ENCODE measurements around the gene RSRC1. TPM values are rescaled to one million over a fixed set of nuclear protein-coding genes. Genes with fewer than 3 reads are reported as not detected.

RSRC1 gene
- total and polyA plus RNA-seq, 3 experiments from 2014 or later, result 32.9 to 43.3 (median 35.4) TPM

DNA sequence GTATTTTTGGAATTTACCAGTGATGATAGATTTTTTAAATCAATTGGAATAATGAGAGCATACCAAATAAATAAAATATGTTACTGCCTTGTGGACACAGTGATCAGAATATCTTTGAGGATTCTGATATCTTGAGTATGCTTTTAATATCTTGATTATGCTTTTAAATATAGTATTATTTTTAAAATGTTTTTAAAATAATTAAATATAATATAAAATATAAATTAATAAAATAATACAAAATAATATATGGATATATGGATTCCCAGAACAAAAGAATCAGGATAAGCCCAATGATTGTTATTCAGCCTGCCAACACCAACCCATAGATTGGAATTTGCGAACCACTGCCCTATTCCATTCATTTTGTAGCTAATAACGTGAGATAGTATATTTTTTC lies 369.2 kb downstream of the RSRC1 start:
- no peaks in the 10 kb centered on the region for H3K36me3 ChIP-seq (ENCODE audit: insufficient read depth, low read length)
- Mint-ChIP-seq H3K27me3 (no peaks in the 10 kb centered on the region), H3K9me3 (no peaks in the 10 kb centered on the region), H3K4me3 (no peak overlapping the region), H3K27ac (no peak overlapping the region), H3K4me1 (no peaks in the 10 kb centered on the region), H3K36me3 (peaks cover 0 to 4% (median 3%) of the 10 kb centered on the region in 3 donors)
- H3K9me3 ChIP-seq (ENCODE audit: low read length), result no peaks in the 10 kb centered on the region
- H3K27me3 ChIP-seq (ENCODE audit: insufficient read depth, low read length, poor library complexity, severe bottlenecking), result no peaks in the 10 kb centered on the region
- no peak for DNase-seq
- CTCF ChIA-PET, result no interaction called here
- H3K4me3 ChIP-seq (ENCODE audit: low read length), result no peak overlapping the region
- no peaks in the 10 kb centered on the region for H3K4me1 ChIP-seq (ENCODE audit: insufficient read depth, low read length)
- POLR2A ChIA-PET, result no interaction called here
- no peak overlapping the region for H3K27ac ChIP-seq (ENCODE audit: low read depth, low read length)

DNA sequence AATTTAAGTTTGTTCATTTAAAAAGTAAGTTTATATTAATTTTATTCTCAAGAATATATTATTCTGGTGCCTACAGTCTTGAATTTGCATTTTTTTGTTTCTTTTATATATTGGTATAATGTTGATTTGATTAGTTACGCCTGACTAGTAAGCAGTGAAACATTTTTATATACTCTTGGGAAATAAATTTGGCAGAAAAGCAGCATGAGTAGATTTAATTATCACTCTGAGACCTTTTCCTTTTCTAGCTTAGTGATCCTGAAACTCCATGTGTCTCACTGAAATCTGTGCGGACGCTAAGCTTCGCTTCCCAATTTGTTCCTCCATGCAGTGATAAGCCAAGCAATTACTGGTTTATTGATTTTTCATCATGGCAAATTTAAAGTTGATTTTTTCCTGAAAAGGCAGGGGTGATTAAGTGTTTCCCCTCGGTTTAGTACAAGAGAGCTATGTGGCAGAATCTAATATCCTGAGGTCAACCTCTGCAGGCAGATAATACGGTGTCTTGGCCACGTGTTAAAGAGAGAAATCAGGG lies 373.9 kb downstream of the RSRC1 start:
- Histone ChIP-seq H3K36me3 (ENCODE audit: insufficient read depth, low read length) (no peaks in the 10 kb centered on the region), H3K27ac (ENCODE audit: low read depth, low read length) (no peak overlapping the region), H3K4me1 (ENCODE audit: insufficient read depth, low read length) (no peaks in the 10 kb centered on the region), H3K4me3 (ENCODE audit: low read length) (no peak overlapping the region), H3K9me3 (ENCODE audit: low read length) (no peaks in the 10 kb centered on the region), H3K27me3 (ENCODE audit: insufficient read depth, low read length, poor library complexity, severe bottlenecking) (no peaks in the 10 kb centered on the region)
- POLR2A ChIA-PET, result no interaction called here
- Mint-ChIP-seq H3K4me1 (no peaks in the 10 kb centered on the region), H3K4me3 (no peak overlapping the region), H3K27me3 (no peaks in the 10 kb centered on the region), H3K27ac (no peak overlapping the region), H3K36me3 (no peaks in the 10 kb centered on the region), H3K9me3 (no peaks in the 10 kb centered on the region)
- DNase-seq, result no peak
- CTCF ChIA-PET, result no interaction called here

DNA sequence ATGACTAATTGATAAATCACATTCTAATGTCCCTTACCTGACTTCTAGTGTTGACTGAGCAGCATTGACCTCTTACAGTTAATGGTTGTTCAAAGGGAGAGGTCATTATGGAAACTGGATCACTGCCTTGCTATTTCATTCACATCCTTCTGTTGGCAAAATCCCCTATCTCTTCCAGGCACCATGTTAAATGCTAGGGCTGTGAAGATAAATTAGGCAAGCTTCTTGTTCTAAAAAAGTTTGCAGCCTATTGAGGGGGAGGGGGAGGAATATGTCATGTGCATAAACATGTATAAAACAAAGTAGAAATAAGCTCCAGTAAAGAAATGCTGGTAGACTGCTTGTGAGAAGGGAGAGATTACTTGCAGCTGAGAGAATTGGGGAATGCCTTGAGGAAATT lies 376.3 kb downstream of the RSRC1 start:
- Mint-ChIP-seq H3K4me3 (no peak overlapping the region), H3K27ac (no peak overlapping the region), H3K9me3 (no peaks in the 10 kb centered on the region), H3K27me3 (no peaks in the 10 kb centered on the region), H3K36me3 (peaks cover 0 to 4% (median 0%) of the 10 kb centered on the region in 3 donors), H3K4me1 (peaks cover 0 to 3% (median 0%) of the 10 kb centered on the region in 3 donors)
- no peak for DNase-seq
- Histone ChIP-seq H3K27ac (ENCODE audit: low read depth, low read length) (no peak overlapping the region), H3K4me1 (ENCODE audit: insufficient read depth, low read length) (no peaks in the 10 kb centered on the region), H3K36me3 (ENCODE audit: insufficient read depth, low read length) (no peaks in the 10 kb centered on the region), H3K9me3 (ENCODE audit: low read length) (no peaks in the 10 kb centered on the region), H3K27me3 (ENCODE audit: insufficient read depth, low read length, poor library complexity, severe bottlenecking) (no peaks in the 10 kb centered on the region), H3K4me3 (ENCODE audit: low read length) (no peak overlapping the region)
- CTCF ChIA-PET, result interaction anchor here (1.2 kb wide), 1 partner anchor 16 kb away, joined by 3 read pairs; no protein-coding TSS in a partner anchor
- POLR2A ChIA-PET, result no interaction called here

DNA sequence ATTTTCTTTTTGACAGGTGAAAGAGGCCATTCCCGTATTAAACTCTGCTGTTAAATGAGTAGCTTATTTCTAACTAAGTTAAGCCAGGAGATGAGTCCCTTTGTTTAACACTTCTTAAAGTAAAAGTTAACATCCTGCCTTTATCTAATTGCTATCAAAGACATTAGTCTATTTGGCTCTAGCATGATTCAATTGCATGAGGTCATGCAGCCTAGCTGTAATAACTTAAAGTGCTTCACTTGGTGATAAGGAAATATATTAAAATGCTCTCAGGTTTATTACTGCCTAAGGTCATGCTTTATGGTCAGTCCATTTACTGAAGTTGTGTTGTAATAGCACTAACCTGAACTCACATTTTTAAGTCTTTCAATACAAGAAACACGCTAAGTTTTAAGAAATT lies 378.8 kb downstream of the RSRC1 start:
- Histone ChIP-seq H3K27ac (ENCODE audit: low read depth, low read length) (no peak overlapping the region), H3K4me3 (ENCODE audit: low read length) (no peak overlapping the region), H3K27me3 (ENCODE audit: insufficient read depth, low read length, poor library complexity, severe bottlenecking) (no peaks in the 10 kb centered on the region), H3K36me3 (ENCODE audit: insufficient read depth, low read length) (no peaks in the 10 kb centered on the region), H3K9me3 (ENCODE audit: low read length) (no peaks in the 10 kb centered on the region), H3K4me1 (ENCODE audit: insufficient read depth, low read length) (no peaks in the 10 kb centered on the region)
- Mint-ChIP-seq H3K4me3 (no peak overlapping the region), H3K9me3 (no peaks in the 10 kb centered on the region), H3K36me3 (peaks cover 0 to 4% (median 0%) of the 10 kb centered on the region in 3 donors), H3K4me1 (peaks cover 0 to 3% (median 0%) of the 10 kb centered on the region in 3 donors), H3K27me3 (no peaks in the 10 kb centered on the region), H3K27ac (no peak overlapping the region)
- ChIA-PET POLR2A (no interaction called here), CTCF (no interaction called here)
- DNase-seq, result no peak

- Mint-ChIP-seq H3K36me3 (peaks cover 0 to 4% (median 0%) of the 10 kb centered on the region in 3 donors), H3K4me1 (peaks cover 0 to 3% (median 0%) of the 10 kb centered on the region in 3 donors), H3K9me3 (no peaks in the 10 kb centered on the region), H3K27ac (no peak overlapping the region), H3K4me3 (no peak overlapping the region), H3K27me3 (no peaks in the 10 kb centered on the region)
- ChIA-PET POLR2A (no interaction called here), CTCF (no interaction called here)
- Histone ChIP-seq H3K27ac (ENCODE audit: low read depth, low read length) (no peak overlapping the region), H3K4me1 (ENCODE audit: insufficient read depth, low read length) (no peaks in the 10 kb centered on the region), H3K36me3 (ENCODE audit: insufficient read depth, low read length) (no peaks in the 10 kb centered on the region), H3K27me3 (ENCODE audit: insufficient read depth, low read length, poor library complexity, severe bottlenecking) (no peaks in the 10 kb centered on the region), H3K9me3 (ENCODE audit: low read length) (no peaks in the 10 kb centered on the region), H3K4me3 (ENCODE audit: low read length) (no peak overlapping the region)
- DNase-seq, result no peak
These were observed 379.3 kb downstream of the RSRC1 start for GRCh38 chr3:158489181-158489580.

GRCh38 chr3:158491968-158492367 lies 382.1 kb downstream of the RSRC1 start:
- ChIA-PET POLR2A (no interaction called here), CTCF (no interaction called here)
- Mint-ChIP-seq H3K9me3 (peaks cover 0 to 4% (median 0%) of the 10 kb centered on the region in 5 donors), H3K4me3 (no peak overlapping the region), H3K36me3 (peaks cover 0 to 4% (median 4%) of the 10 kb centered on the region in 3 donors), H3K4me1 (peaks cover 0 to 3% (median 0%) of the 10 kb centered on the region in 3 donors), H3K27me3 (no peaks in the 10 kb centered on the region), H3K27ac (no peak overlapping the region)
- no peaks in the 10 kb centered on the region for H3K9me3 ChIP-seq (ENCODE audit: low read length)
- no peaks in the 10 kb centered on the region for H3K36me3 ChIP-seq (ENCODE audit: insufficient read depth, low read length)
- no peaks in the 10 kb centered on the region for H3K4me1 ChIP-seq (ENCODE audit: insufficient read depth, low read length)
- H3K4me3 ChIP-seq (ENCODE audit: low read length), result no peak overlapping the region
- H3K27me3 ChIP-seq (ENCODE audit: insufficient read depth, low read length, poor library complexity, severe bottlenecking), result no peaks in the 10 kb centered on the region
- H3K27ac ChIP-seq (ENCODE audit: low read depth, low read length), result no peak overlapping the region
- DNase-seq, result no peak

DNA sequence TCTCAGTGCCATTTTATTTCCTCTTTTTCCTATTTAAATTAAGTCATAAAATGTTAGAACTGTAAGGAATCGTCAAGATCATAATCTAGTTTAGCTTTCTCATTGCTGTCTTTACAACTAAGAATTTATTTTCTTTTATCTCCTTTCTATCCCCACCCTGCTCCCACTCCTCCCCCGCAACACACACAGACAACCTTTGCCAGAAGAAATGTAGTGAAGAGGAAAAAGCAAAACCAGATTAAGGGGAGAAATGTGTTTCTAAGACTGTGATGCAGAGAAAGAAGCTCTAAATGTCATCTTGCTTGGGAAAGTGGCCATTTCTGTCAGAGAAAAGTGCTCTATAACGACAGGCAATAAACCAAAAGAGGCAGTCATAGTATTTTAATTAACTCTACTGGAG lies 382.8 kb downstream of the RSRC1 start:
- Histone ChIP-seq H3K4me3 (ENCODE audit: low read length) (no peak overlapping the region), H3K4me1 (ENCODE audit: insufficient read depth, low read length) (no peaks in the 10 kb centered on the region), H3K9me3 (ENCODE audit: low read length) (no peaks in the 10 kb centered on the region), H3K27me3 (ENCODE audit: insufficient read depth, low read length, poor library complexity, severe bottlenecking) (no peaks in the 10 kb centered on the region), H3K27ac (ENCODE audit: low read depth, low read length) (no peak overlapping the region), H3K36me3 (ENCODE audit: insufficient read depth, low read length) (no peaks in the 10 kb centered on the region)
- DNase-seq, result no peak
- no peak overlapping the region for H3K27ac Mint-ChIP-seq
- CTCF ChIA-PET, result no interaction called here
- no peaks in the 10 kb centered on the region for H3K27me3 Mint-ChIP-seq
- peaks cover 1 to 7% (median 5%) of the 10 kb centered on the region in 3 donors for H3K36me3 Mint-ChIP-seq
- H3K4me1 Mint-ChIP-seq, result peaks cover 0 to 3% (median 0%) of the 10 kb centered on the region in 3 donors
- peaks cover 0 to 5% (median 1%) of the 10 kb centered on the region in 5 donors for H3K9me3 Mint-ChIP-seq
- POLR2A ChIA-PET, result no interaction called here
- no peak overlapping the region for H3K4me3 Mint-ChIP-seq

GRCh38 chr3:158493931-158494330 lies 384.0 kb downstream of the RSRC1 start:
- Mint-ChIP-seq H3K27ac (peak overlapping the region in 1 of 8 donors; percentile 11), H3K4me1 (peaks cover 0 to 4% (median 0%) of the 10 kb centered on the region in 3 donors), H3K27me3 (no peaks in the 10 kb centered on the region), H3K9me3 (peaks cover 0 to 18% (median 11%) of the 10 kb centered on the region in 5 donors), H3K36me3 (peaks cover 5 to 19% (median 9%) of the 10 kb centered on the region in 3 donors), H3K4me3 (no peak overlapping the region)
- H3K27ac ChIP-seq (ENCODE audit: low read depth, low read length), result no peak overlapping the region
- H3K4me1 ChIP-seq (ENCODE audit: insufficient read depth, low read length), result no peaks in the 10 kb centered on the region
- H3K4me3 ChIP-seq (ENCODE audit: low read length), result no peak overlapping the region
- no peaks in the 10 kb centered on the region for H3K27me3 ChIP-seq (ENCODE audit: insufficient read depth, low read length, poor library complexity, severe bottlenecking)
- no peak for DNase-seq
- ChIA-PET POLR2A (no interaction called here), CTCF (no interaction called here)
- H3K9me3 ChIP-seq (ENCODE audit: low read length), result no peaks in the 10 kb centered on the region
- no peaks in the 10 kb centered on the region for H3K36me3 ChIP-seq (ENCODE audit: insufficient read depth, low read length)
